GM19328 (cell line): Measurements from ENCODE around the gene ADH6.
"Not testable (repeated sequence)": the region's sequence is repeated elsewhere in the genome, so short reads cannot be mapped to it uniquely, and the experiment has no call there.

ENCODE experiments used
- ATAC-seq: cut with Tn5 transposase; IDR thresholded peaks from one replicate; pipeline ENCODE4 v1.9.1; 2021; ENCODE audit warnings: mild to moderate bottlenecking, moderate library complexity; ENCODE audit not compliant: unreplicated experiment

The ADH6 gene

GRCh38 chr4:99219072-99219471 lies at the start of gene ADH6:
Gene ADH6 (minus strand): TSS chr4:99219246. CDS start chr4:99219152, 94 bp downstream.
- no peak for ATAC-seq

GRCh38 chr4:99264927-99265326 lies 45.9 kb upstream of the ADH6 start:
- no peak for ATAC-seq

- ATAC-seq = no peak
Observed at GRCh38 chr4:99252746-99253145, 33.7 kb upstream of the ADH6 start.

- ATAC-seq = no peak
Observed at GRCh38 chr4:99248714-99249113, 29.7 kb upstream of the ADH6 start.

GRCh38 chr4:99235955-99236354 lies 16.9 kb upstream of the ADH6 start:
- ATAC-seq = no peak

- ATAC-seq = no peak
Observed at GRCh38 chr4:99234331-99235010, 15.4 kb upstream of the ADH6 start.

- ATAC-seq = not testable (repeated sequence)
Observed at GRCh38 chr4:99233397-99233796, 14.4 kb upstream of the ADH6 start.

GRCh38 chr4:99228706-99229105 lies 9.7 kb upstream of the ADH6 start:
- ATAC-seq = not testable (repeated sequence)

- ATAC-seq = not testable (repeated sequence)
Observed at GRCh38 chr4:99227646-99228045, 8.6 kb upstream of the ADH6 start.

GRCh38 chr4:99221980-99222379 lies 2.9 kb upstream of the ADH6 start:
- no peak for ATAC-seq

GRCh38 chr4:99219479-99219878 lies 433 bp upstream of the ADH6 start:
- ATAC-seq = no peak

- ATAC-seq = no peak
Observed at GRCh38 chr4:99215521-99215920, 3.5 kb downstream of the ADH6 start.

- no peak for ATAC-seq
Observed at GRCh38 chr4:99210789-99211188, 8.3 kb downstream of the ADH6 start.

- ATAC-seq = no peak
Observed at GRCh38 chr4:99209671-99210070, 9.4 kb downstream of the ADH6 start.

- ATAC-seq = no peak
Observed at GRCh38 chr4:99208719-99209075, 10.3 kb downstream of the ADH6 start.

GRCh38 chr4:99207911-99208718 lies 10.9 kb downstream of the ADH6 start:
- no peak for ATAC-seq

GRCh38 chr4:99207069-99207743 lies 11.8 kb downstream of the ADH6 start:
- ATAC-seq = no peak

- ATAC-seq = no peak
Observed at GRCh38 chr4:99205153-99205979, 13.7 kb downstream of the ADH6 start.

GRCh38 chr4:99202536-99202935 lies 16.5 kb downstream of the ADH6 start:
- no peak for ATAC-seq

- ATAC-seq = no peak
Observed at GRCh38 chr4:99202094-99202493, 17.0 kb downstream of the ADH6 start.

- no peak for ATAC-seq
Observed at GRCh38 chr4:99201690-99202089, 17.4 kb downstream of the ADH6 start.
